ENCODE measurements around the gene COX17.
"Not testable (repeated sequence)": the region's sequence is repeated elsewhere in the genome, so short reads cannot be mapped to it uniquely, and the experiment has no call there.

The COX17 gene

GRCh38 chr3:119676771-119677640 is at the start of gene COX17:
Gene COX17 (minus strand): TSS chr3:119677406. CDS start chr3:119677310, 96 bp downstream.
- DNase-seq = peak; percentile 85

- DNase-seq = no peak
Observed at GRCh38 chr3:119726909-119727308, 49.7 kb upstream of the COX17 start.

- DNase-seq = no peak
Observed at GRCh38 chr3:119723022-119723421, 45.8 kb upstream of the COX17 start.

- no peak for DNase-seq
Observed at GRCh38 chr3:119717520-119717919, 40.3 kb upstream of the COX17 start.

- no peak for DNase-seq
Observed at GRCh38 chr3:119716998-119717397, 39.8 kb upstream of the COX17 start.

- no peak for DNase-seq
Observed at GRCh38 chr3:119715105-119715504, 37.9 kb upstream of the COX17 start.

GRCh38 chr3:119703820-119704531 is 26.8 kb upstream of the COX17 start:
- no peak for DNase-seq

- peak; percentile 93 for DNase-seq
Observed at GRCh38 chr3:119702530-119703527, 25.6 kb upstream of the COX17 start, which contains the start of gene CFAP91. Gene CFAP91 (plus strand): TSS chr3:119703022. CDS start chr3:119703099, 77 bp downstream.

- DNase-seq = no peak
Observed at GRCh38 chr3:119700920-119701734, 23.9 kb upstream of the COX17 start.

GRCh38 chr3:119700269-119700919 is 23.2 kb upstream of the COX17 start:
- no peak for DNase-seq

GRCh38 chr3:119697394-119697793 is 20.2 kb upstream of the COX17 start:
- no peak for DNase-seq

- DNase-seq = no peak
Observed at GRCh38 chr3:119695480-119695879, 18.3 kb upstream of the COX17 start.

GRCh38 chr3:119690043-119690656 is 12.9 kb upstream of the COX17 start:
- DNase-seq = no peak

- no peak for DNase-seq
Observed at GRCh38 chr3:119683421-119683820, 6.2 kb upstream of the COX17 start.

- no peak for DNase-seq
Observed at GRCh38 chr3:119681279-119681678, 4.1 kb upstream of the COX17 start.

- DNase-seq = no peak
Observed at GRCh38 chr3:119679874-119680273, 2.7 kb upstream of the COX17 start.

GRCh38 chr3:119678209-119678608 is 1.0 kb upstream of the COX17 start:
- not testable (repeated sequence) for DNase-seq

- no peak for DNase-seq
Observed at GRCh38 chr3:119677641-119677934, 382 bp upstream of the COX17 start.

GRCh38 chr3:119676020-119676419 is 1.2 kb downstream of the COX17 start:
- DNase-seq = no peak

GRCh38 chr3:119675188-119675874 is 1.9 kb downstream of the COX17 start:
- no peak for DNase-seq

Data from NCI-H510A (cell line).